Measurements from ENCODE around the gene SASH1.
A peak's percentile ranks its signal among the peaks of the same experiment; 100 is the strongest.

SASH1 gene

DNA sequence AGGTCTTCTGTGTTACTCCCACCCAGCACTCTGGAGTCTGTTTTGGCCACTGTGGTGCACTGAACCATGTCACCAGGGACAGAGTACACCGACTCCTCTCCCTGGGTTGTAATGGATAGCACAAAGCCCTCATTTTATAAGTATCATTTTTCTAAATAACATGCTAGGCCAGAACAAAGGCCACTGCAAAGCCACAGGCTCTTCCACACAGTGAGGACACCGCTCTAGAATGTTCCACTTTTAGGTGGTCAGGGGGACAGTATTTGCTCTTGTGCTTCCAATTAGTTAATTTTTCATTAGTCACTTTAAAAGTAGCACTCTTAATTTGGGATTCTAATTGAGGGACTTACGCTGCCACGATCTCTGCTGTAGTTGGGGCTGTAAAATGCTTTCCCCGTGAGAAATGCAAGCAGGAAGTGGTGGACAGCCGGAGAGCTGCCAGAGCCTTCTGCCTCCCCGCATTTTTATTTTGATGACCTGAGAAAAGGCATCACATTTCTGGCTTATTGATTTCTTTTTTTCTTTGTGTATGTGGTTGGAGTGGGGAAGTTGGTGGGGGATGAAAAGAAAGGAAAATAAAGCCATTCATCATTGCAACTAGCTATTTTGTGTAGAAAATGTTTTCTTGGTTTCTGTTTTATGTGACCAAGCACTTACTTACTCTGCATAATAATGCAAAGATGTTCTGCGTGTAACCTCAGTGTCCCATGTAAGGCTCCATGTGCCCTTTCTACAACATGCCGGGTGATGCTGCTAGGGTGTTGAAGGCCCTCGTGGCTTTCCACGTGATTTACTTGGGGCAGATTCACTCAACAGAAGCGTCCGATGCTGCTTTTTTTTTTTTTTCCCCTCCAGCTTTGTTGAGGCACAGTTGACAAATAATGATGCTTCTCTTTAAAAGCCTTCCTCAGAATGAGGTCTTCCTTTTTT, 195.9 kb downstream of the SASH1 start:
- DNase-seq (ENCODE audit: low read depth in 1 of 2, low spot score in 1 of 2): no peak

DNA sequence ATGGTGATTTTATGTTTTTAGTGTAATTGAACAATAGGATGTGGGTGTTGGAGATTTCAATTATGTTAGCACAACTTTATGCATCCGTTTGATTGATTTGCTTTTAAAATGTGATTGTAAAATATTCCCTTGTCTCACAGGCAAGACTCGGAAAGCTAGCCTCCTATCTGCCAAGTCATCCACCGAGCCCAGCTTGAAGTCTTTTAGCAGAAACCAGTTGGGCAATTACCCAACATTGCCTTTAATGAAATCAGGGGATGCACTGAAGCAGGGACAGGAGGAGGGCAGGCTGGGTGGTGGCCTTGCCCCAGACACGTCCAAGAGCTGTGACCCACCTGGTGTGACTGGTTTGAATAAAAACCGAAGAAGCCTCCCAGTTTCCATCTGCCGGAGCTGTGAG, 200.9 kb downstream of the SASH1 start:
- no peak for DNase-seq (ENCODE audit: low read depth in 1 of 2, low spot score in 1 of 2)

DNA sequence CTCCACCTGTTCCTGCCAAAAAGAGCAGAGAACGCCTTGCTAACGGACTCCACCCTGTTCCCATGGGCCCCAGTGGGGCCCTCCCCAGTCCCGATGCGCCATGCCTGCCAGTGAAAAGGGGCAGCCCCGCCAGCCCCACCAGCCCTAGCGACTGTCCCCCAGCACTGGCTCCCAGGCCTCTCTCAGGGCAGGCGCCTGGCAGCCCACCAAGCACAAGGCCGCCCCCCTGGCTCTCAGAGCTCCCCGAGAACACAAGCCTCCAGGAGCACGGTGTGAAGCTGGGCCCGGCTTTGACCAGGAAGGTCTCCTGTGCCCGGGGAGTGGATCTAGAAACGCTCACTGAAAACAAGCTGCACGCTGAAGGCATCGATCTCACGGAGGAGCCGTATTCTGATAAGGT, 201.8 kb downstream of the SASH1 start:
- no peak for DNase-seq (ENCODE audit: low read depth in 1 of 2, low spot score in 1 of 2)

DNA sequence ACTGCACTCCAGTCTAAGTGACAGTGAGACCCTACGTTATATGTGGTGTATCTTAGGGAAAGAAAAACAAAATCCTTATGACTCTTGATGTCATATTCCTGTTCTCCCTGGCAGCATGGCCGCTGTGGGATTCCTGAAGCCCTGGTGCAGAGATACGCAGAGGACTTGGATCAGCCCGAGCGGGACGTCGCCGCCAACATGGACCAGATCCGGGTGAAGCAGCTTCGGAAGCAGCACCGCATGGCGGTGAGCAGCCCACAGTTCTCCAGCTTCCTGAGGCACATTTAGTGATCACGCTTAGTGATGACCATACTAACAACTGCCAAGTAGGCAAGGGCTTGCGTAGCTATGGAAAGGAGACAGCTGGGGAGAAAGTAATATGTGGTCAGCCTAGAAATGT, 203.3 kb downstream of the SASH1 start:
- DNase-seq (ENCODE audit: low read depth in 1 of 2, low spot score in 1 of 2): no peak

DNA sequence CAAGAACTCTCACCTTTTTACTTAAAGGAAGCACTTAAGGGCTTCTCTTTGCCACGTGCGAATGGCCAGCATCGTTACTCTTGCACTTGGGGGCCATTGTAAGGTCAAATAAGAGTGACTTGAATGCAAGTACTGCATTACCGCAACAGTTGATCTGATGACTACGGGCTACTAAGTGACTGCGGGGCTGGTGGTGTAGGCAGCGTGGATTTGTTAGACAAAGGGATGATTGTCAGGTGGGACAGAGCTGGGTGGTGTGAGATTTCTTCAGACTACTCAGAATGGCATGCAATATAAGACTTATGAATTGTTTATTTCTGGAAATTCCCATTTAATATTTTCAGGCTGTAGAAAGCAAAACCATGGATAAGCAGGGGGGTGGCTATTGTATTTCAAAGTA, 204.5 kb downstream of the SASH1 start:
- DNase-seq (ENCODE audit: low read depth in 1 of 2, low spot score in 1 of 2): no peak

DNA sequence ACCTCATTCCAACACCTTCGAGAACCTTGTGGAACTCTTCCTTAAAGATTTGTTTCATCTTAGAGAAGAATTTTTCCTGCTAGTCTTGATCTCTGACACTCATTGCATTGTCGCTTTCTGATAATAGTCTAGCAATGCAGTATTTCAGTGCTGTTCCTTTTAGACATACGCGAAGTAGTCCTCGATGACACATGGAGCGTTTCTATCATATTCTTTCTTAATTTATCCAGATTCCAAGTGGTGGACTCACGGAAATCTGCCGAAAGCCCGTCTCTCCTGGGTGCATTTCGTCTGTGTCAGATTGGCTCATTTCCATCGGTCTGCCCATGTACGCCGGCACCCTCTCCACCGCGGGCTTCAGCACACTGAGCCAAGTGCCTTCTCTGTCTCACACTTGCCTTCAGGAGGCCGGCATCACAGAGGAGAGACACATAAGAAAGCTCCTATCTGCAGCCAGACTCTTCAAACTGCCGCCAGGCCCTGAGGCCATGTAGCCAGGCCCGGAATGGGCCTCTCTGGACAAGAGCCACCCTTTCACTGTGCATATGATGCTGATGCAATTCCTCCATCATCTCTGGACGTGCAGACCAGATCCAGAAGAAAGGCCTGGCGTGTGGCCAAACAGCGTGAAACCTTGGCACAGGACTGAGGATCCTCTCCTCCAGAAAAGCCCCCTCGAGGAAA, 205.6 kb downstream of the SASH1 start:
- no peak for DNase-seq (ENCODE audit: low read depth in 1 of 2, low spot score in 1 of 2)

DNA sequence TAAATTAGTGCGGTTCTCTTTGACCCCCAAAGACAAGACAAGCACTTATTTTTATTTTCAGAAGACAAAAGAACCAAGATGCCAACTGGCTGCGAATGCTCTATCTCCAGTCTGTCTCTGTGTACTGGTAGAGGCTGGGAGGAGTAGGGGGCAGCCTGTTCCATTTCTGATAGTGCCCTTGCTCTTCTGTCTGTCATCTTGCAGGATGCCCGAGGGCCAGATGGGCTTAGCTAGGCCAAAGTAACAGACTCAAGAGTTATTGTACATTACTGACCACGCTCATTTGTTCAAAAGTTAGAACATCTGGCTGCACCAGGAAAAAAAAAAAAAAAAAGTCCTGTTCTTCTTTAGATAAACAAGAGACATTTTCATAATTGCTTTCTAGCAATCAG, 206.1 kb downstream of the SASH1 start:
- DNase-seq (ENCODE audit: low read depth in 1 of 2, low spot score in 1 of 2): no peak

DNA sequence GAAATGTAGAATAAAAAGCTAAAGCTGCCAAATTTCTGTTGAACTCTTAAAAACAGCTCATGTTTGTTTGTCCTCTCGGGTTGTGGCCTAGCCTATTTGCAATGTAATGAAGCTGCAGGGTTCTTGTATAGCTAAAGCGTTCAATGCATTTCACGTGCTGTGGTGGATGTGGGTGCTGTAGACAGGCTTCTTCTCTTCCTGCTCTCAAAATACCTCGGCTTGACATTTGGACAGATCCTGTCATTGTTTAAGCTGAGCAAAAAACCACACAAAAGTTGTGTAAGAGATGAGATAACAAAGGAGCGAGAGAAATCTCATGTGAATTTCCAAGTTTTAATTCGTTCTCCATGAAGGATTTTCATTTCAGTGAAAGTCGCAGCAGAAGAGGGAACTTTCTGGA, 207.9 kb downstream of the SASH1 start:
- no peak for DNase-seq (ENCODE audit: low read depth in 1 of 2, low spot score in 1 of 2)

DNA sequence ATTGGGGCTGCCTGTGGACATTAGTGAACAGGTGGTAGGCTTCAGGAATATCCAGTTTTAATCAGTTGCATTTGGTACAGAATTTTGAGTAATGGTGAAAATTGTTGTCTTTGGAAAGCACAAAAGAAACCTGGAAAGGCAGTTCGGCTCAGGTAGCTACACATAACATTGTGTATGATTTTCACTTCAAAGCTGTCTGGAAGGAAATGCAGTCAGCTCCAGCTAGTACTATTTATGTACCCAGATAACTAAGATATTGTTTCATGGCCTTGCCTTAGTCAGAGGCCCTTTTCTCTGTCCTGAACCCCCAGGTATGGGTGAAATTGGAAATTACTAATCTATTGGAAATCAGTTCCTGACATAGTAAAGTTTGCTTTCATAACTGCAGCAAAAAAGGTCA, 208.6 kb downstream of the SASH1 start:
- no peak for DNase-seq (ENCODE audit: low read depth in 1 of 2, low spot score in 1 of 2)

DNA sequence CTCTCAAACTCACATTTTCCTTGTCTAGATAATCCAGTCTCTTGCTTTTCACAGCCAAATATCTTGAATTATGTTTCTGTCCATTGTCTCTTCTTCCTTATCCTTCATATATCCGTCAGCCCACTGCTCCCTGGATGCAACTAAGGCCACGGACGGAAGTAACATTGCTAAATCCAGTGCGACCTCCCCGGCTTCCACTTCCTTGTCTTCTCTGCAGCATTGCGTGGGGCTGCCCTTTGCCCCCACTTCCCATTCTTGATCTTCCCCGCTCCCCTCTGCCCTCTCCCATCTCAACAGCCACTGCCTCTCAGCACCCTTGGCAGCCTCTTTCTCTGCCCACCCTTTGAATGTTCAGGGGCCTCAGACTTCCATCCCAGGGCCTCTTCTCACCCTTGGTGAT, 213.8 kb downstream of the SASH1 start:
- DNase-seq (ENCODE audit: low read depth in 1 of 2, low spot score in 1 of 2): no peak

DNA sequence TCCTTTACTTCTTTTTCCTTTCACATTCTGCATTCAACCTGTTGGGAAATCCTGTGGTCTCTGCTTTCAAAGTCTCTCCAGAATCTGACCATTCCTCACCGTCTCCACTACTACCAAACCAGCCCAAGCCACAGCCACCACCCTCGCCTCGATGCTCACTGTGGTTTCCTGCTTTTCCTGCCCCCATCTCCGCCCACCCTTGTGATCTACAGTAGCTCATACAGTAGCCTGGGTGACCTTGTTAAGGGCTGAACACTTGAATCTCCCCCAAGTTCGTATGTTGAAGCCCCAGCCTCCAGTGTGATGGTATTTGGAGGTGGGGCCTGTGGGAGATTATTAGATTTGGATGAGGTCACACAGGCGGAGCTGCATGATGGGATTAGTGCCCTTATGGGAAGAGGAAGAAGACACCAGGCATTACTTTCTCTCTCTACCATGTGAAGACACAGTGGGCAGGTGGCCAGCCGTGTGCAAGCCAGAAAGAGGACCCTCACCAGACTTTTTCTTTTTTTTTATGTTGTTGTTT, 215.2 kb downstream of the SASH1 start:
- no peak for DNase-seq (ENCODE audit: low read depth in 1 of 2, low spot score in 1 of 2)

DNA sequence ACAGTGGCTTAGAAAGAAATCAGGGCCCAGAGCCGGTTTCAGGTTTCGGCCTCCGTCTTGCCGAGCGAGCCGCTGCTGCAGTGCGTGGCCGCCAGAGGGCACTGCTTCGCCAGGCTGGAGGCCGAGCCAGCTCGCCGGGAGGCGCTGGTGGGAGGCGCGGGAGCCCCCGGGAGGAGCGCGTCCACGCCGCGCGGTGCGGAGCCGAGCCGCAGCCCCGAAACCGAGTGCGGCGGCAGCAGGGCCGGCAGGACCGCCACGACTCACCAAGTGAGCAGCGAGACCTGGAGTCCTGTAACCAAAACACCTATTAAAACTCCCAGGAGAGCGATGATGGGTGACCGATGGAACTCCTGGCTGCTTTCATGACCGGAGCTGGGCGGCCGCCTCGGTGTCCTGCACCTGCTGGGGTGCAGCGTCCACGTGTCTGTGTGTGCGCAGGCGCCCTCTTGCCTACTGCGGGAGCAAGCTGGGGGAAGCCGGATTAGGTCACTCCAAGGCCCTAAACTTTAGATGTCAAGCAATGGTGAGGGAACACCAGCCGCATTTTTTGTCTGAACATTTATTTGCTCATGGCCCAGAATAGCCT, 217.3 kb downstream of the SASH1 start:
- DNase-seq (ENCODE audit: low read depth in 1 of 2, low spot score in 1 of 2): peak; percentile 28 to 57

DNA sequence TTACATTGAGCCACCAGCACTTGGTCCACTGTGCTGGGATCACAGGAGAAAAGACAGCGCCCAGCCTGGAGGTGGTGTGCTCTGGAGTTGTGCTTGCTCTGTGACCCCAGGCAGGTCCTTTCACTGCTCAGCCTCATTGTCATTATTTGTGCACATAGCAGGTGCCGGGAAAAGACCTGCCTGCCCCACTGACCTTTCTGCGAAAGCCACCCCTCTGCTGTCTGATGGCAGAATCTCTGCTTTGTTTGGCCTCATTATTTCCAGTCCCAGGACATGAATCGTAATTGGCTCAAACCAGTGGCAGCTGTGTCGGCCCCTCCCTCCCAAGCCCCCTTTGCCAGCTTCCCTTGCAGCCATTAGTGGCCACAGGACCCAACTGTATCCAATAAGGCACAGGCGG, 219.0 kb downstream of the SASH1 start:
- no peak for DNase-seq (ENCODE audit: low read depth in 1 of 2, low spot score in 1 of 2)

DNA sequence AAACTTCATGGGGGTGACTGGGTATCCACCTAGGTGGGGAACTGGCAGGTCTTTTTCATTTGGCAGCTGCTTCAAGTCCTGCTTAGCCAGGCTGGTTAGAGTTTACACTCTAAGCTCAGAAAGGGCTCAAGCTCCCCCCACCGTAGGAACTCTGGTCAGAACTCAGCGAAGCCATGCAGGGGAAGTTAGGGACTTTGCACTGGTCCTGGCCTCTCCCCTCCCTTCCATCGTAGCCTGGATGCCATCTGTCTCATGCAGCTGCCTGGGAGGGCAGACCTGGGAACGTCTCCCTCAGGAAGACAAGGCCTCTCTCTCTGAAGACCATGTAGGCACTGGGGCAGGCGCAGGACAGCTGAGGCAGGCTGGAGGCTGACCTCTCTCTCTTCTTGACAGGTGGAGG, 220.4 kb downstream of the SASH1 start:
- no peak for DNase-seq (ENCODE audit: low read depth in 1 of 2, low spot score in 1 of 2)

DNA sequence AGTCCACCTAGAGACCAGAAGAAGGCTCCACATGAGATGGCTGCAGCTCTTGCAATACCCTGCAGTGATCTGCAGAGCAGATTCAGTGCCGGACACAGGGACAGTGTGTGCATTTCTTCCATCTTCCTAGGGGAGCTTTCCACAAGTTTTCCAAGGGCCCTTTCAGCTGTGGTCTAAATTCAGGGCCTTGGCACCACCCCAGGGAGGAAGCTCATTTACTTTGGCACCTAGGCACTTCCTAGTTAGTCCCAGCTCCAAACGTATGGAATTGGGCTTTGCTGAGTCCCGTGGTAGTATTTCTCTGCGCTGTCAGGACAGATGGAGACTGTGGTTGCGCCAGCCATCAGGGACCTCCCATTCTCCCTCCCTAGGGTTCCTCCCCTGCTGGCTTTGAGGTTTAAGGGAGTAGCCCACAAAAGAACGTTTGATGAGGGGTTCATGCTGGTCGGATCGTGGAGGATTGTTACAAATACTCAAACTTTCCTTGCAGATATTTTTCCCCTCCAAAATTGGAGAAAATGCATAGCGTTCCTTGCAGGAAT, 221.9 kb downstream of the SASH1 start:
- DNase-seq (ENCODE audit: low read depth in 1 of 2, low spot score in 1 of 2): no peak

DNA sequence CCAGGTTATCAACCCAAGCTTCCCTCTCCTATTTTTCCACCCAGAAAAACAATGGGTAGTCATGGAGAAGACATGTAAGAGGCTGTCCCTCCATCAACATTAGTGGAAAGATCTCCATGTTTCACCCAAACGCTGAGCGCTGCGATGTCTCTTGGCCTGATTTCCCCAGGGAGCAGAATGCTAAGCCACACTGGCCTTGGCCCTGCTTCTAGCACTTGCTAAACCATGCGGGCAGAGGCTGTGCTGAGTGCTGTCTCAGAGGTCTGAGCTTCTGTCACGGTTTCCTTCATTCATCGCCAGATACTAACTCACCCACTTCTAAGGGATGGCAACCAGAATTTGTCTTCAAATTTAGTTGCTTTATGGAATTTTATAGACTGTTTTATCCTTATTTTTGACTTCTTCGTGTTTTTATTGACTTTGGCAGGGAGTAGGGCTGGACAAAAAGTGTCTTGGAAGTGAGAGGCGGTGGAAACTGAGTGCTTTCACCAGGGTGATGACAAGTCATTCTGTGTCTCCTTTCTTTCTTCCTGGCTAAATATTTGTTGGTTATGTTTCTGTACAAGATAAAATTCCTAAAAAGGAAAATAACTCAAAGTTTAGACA, 222.8 kb downstream of the SASH1 start:
- DNase-seq (ENCODE audit: low read depth in 1 of 2, low spot score in 1 of 2): no peak

DNA sequence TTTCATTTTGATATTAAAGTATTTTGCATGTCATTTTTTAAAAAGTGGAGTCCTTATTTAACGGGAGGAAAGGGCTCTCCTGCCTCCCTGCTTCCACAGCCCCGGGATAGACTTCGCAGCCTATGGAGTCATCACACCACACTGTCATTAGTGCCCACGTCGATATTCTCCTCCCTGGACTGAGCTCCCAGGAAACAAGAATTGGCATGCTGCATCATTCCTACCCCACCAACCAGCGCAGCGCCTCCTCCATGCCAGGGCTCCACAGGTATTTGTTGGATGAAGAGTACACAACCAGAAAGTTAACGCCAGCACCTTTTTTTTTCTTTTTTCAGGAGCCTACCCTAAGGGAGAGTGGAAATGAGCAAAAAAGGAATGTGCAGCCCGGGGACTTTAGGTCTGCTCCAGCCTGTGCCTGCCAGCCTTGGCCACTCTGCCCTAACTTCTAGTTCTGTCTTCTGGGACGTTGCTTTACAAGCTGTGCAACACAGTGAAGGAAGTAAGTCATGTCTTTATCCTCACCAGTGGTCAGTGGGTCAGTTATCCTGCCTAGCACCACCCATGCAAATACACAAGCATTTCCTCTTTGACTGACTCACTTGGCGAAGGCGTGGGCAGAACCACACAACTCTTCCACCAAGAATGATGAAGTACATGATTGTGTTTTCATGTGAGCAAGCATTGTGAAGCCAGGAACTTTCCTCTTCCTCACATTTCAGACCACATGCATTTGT, 223.5 kb downstream of the SASH1 start:
- no peak for DNase-seq (ENCODE audit: low read depth in 1 of 2, low spot score in 1 of 2)

DNA sequence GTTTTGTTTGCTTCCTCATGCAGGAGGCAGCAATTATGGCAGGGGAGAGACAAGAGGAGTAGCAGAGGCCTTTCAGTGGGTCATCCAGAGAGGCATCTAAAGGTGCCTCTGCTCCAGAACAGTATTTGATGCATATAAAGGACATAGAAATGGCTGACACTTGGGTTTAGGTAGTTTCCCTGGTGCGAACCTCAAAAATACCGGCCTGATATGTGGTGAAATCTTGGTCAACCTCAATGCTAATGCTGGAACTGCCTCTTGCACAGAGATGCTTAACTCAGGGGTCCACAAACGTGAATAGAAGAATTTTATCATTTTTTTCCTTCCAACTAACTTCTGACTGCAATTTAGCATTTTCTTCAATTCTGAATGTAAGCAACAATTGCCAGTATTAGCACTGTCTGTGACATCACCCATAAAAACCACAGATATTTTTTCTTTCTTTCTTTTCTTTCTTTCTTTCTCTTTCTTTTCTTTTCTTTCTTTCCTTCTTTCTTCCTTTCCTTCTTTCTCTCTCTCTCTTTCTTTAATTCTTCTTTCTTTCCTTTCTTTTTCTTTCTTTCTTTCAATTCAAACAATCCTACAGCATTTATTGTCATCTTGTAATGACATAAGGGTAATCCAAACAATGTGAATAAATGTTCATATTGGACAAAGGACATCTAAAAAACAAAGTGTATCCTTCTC, 224.2 kb downstream of the SASH1 start:
- no peak for DNase-seq (ENCODE audit: low read depth in 1 of 2, low spot score in 1 of 2)

DNA sequence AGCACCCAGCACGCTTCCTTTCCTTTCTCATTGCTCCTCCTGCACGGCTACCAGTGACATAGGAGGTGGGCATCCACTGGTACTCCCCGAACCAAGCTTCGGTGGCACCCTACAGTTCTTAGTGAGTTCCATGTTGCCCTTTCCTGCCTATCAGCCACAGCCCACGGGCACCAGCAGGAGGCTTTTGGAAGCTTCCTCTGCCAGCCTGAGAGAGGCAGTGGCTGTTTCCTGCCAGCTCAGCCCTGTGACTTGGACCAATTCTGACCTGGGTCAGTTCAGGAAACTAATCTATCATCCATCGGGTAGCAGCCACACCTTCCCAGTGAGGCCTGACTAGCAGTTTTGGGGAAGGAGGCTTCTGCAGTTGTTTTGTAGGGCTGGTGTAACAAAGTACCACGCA, 227.8 kb downstream of the SASH1 start:
- DNase-seq (ENCODE audit: low read depth in 1 of 2, low spot score in 1 of 2): no peak

DNA sequence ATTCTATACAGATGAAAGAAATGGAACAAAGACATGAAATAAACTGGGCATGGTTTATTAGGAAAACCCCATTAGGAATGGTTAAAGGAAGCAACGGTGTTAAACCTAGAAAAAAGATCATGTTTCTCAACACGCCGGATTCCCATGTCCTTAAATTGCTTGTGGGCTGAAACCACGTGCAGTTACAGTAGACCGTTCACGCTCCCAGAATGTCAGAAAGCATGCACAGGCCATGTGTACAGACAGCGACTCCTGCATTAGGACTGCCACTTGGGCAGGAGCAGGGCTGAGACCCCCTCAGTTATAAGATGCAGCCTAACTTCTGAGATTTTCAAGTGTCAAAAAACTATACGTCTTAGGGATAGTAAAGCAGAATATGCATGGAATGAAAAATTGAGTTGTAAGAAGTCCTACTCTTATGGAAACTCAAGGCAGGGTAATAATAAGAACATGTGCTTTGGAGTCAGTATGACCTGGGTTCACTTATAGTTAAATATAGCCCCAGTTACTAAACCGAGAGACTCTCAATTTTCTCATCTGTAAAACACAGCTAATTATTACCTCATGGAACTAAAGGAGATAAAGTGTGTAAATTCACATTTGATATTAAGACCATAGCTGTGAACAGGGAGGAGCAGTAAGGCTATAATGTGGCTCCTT, 230.2 kb downstream of the SASH1 start:
- no peak for DNase-seq (ENCODE audit: low read depth in 1 of 2, low spot score in 1 of 2)
